ENCODE measurements around the gene MTHFS.
A peak's percentile ranks its signal among the peaks of the same experiment; 100 is the strongest.
"Not testable (repeated sequence)": the region's sequence is repeated elsewhere in the genome, so short reads cannot be mapped to it uniquely, and the experiment has no call there.

Gene MTHFS

GRCh38 chr15:79896634-79897379 is at the start of gene MTHFS:
Gene MTHFS (minus strand): TSS chr15:79897014. CDS start chr15:79896988, 26 bp downstream.
- peak; percentile 85 for DNase-seq

GRCh38 chr15:79944622-79945021 is 47.8 kb upstream of the MTHFS start:
- DNase-seq, result no peak

- no peak for DNase-seq
Measured at GRCh38 chr15:79943820-79944219, 47.0 kb upstream of the MTHFS start.

- no peak for DNase-seq
Measured at GRCh38 chr15:79942741-79943481, 46.1 kb upstream of the MTHFS start.

GRCh38 chr15:79939399-79939798 is 42.6 kb upstream of the MTHFS start:
- no peak for DNase-seq

GRCh38 chr15:79938143-79938542 is 41.3 kb upstream of the MTHFS start:
- DNase-seq, result no peak

GRCh38 chr15:79935556-79936201 is 38.9 kb upstream of the MTHFS start:
- DNase-seq, result not testable (repeated sequence)

GRCh38 chr15:79933231-79933630 is 36.4 kb upstream of the MTHFS start:
- DNase-seq, result no peak

GRCh38 chr15:79932447-79932846 is 35.6 kb upstream of the MTHFS start:
- no peak for DNase-seq

- DNase-seq, result no peak
Measured at GRCh38 chr15:79930516-79930915, 33.7 kb upstream of the MTHFS start.

GRCh38 chr15:79929412-79929811 is 32.6 kb upstream of the MTHFS start:
- no peak for DNase-seq

- not testable (repeated sequence) for DNase-seq
Measured at GRCh38 chr15:79926116-79926515, 29.3 kb upstream of the MTHFS start.

GRCh38 chr15:79924379-79924778 is 27.6 kb upstream of the MTHFS start:
- DNase-seq, result no peak

- peak; percentile 99 for DNase-seq
Measured at GRCh38 chr15:79923515-79924169, 26.8 kb upstream of the MTHFS start.

- peak; percentile 76 for DNase-seq
Measured at GRCh38 chr15:79923079-79923514, 26.3 kb upstream of the MTHFS start.

GRCh38 chr15:79922512-79923078 is 25.8 kb upstream of the MTHFS start:
- no peak for DNase-seq

- DNase-seq, result no peak
Measured at GRCh38 chr15:79919749-79920511, 23.1 kb upstream of the MTHFS start.

- DNase-seq, result no peak
Measured at GRCh38 chr15:79919090-79919748, 22.4 kb upstream of the MTHFS start.

- no peak for DNase-seq
Measured at GRCh38 chr15:79918278-79918677, 21.5 kb upstream of the MTHFS start.

GRCh38 chr15:79916502-79917132 is 19.8 kb upstream of the MTHFS start:
- no peak for DNase-seq

Data from CD4-positive, alpha-beta T cell treated with Interleukin-10 for 1 hour (primary cell).